GM13976 (cell line): Measurements from ENCODE around the gene MLLT3.

Experiments used
- DNase-seq: peaks from one replicate; pipeline ENCODE4 v3.0.0; 2012; ENCODE audit warnings: low spot score
- in situ Hi-C: fragments of 300-500 bp; cut with MboI; formaldehyde crosslinking; loops from one replicate; pipeline ENCODE4 v1.12.0; 2022; ENCODE audit warnings: low sequenced_read_pairs, mixed read lengths, inconsistent platforms; ENCODE audit not compliant: unreplicated experiment
- TF ChIP-seq, protein P1 (sequence below): IDR thresholded peaks from 2 replicates; pipeline ENCODE4 v1.5.1; 2012; ENCODE audit warnings: borderline replicate concordance, mild to moderate bottlenecking; ENCODE audit not compliant: insufficient read depth; ENCODE audit errors: extremely low read depth, missing control alignments, control extremely low read depth

MLLT3 gene

DNA sequence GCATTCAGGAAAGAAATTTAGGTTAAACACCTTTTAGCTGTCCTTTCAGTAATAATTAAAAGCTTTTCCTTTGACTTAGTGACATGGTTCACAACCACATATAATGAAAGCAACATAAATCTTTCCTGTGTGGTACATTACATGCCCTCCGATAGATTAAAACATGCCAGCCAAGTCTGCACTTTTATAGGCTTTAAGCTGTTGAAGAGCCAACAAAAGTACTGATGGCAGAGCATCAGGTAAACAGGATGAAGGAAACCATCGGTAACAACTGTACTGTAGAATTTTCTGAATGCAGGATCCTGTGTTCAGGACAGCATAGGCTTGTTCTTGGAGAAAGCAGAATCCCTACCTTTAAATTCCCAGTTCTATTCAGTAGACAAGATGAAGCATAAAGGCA is 226.6 kb downstream of the MLLT3 start:
- no peak for DNase-seq
- TF ChIP-seq, protein P1, sequence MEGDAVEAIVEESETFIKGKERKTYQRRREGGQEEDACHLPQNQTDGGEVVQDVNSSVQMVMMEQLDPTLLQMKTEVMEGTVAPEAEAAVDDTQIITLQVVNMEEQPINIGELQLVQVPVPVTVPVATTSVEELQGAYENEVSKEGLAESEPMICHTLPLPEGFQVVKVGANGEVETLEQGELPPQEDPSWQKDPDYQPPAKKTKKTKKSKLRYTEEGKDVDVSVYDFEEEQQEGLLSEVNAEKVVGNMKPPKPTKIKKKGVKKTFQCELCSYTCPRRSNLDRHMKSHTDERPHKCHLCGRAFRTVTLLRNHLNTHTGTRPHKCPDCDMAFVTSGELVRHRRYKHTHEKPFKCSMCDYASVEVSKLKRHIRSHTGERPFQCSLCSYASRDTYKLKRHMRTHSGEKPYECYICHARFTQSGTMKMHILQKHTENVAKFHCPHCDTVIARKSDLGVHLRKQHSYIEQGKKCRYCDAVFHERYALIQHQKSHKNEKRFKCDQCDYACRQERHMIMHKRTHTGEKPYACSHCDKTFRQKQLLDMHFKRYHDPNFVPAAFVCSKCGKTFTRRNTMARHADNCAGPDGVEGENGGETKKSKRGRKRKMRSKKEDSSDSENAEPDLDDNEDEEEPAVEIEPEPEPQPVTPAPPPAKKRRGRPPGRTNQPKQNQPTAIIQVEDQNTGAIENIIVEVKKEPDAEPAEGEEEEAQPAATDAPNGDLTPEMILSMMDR: no peak
- in situ Hi-C loops: no loop called here

DNA sequence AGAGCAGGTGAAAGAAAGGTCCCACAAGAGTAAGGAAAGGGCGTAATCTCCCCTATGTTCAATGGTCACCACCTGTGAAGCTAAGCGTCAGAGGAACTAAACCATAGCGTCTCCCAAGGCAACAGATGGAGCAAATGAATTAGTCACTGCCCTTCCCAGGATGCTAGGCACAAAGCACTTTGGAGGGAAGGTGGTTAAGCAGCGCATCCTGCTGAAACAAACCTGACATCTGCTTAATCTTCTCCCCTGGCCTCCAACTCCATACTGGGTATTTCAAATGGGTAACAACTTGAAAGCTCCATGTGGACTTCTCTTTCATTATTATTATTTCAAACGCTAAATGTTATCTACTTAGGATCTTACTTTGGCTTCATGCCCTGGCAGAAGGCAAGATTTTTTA is 227.3 kb downstream of the MLLT3 start:
- TF ChIP-seq, protein P1: no peak
- in situ Hi-C loops: no loop called here
- no peak for DNase-seq

DNA sequence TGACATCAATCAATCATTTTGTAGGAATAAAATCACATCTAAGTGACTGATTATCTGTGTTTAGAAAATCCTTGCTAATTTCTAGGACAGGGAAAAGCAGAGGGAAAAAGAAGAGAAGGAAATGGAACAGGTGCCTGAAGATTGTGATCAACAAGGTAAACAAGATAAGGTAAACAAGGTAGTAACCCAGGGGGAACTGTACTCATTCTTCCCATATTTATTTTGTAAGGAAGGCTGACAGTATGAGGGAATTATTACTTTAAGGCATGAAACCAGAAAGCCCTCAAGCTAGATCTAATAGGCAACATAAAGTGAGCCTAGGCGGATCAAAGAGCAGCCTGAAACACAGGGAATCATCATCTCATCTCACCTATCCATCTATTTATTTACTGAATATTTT is 231.1 kb downstream of the MLLT3 start:
- in situ Hi-C loops: no loop called here
- TF ChIP-seq, protein P1: no peak

DNA sequence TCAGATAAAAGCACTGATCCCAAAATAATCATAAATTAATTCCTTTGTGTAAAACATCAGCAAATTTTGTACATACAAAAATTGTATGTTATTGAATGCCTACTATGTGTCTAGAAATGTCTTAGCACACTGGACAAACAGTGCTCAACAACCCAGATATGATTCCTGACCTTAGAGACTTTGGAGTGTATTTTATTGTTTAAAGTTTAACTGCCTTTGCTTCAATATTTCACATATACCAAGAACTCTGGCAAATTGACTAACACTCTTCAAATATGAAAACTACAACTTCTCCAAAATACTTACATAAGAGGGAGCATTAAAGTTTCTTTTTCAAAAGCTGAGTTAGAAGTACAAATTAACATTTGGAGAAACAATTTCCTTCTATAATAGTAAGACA is 231.9 kb downstream of the MLLT3 start:
- TF ChIP-seq, protein P1: no peak
- DNase-seq: no peak
- in situ Hi-C loops: no loop called here

More for the DNA sequence above, 231.1 kb downstream of the MLLT3 start:
- no peak for DNase-seq

DNA sequence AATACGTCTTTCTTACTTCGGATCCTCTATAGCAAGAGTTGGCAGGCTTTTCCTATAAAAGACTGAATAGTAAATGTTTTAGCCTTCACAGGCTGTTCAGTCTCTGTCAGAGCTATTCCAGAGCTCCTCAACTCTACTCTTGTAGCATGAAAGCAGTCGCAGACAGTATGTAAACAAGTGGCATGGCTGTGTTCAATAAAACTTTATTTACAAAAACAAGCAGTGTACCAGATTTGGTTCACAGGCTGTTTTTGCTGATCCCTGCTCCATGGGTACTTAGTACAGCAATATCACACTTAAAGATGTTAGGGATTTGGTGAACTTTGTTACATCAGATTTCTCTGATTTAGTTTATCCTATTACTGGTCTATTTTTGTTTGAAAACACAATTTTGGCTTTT is 235.2 kb downstream of the MLLT3 start:
- TF ChIP-seq, protein P1: no peak
- in situ Hi-C loops: no loop called here
- no peak for DNase-seq

DNA sequence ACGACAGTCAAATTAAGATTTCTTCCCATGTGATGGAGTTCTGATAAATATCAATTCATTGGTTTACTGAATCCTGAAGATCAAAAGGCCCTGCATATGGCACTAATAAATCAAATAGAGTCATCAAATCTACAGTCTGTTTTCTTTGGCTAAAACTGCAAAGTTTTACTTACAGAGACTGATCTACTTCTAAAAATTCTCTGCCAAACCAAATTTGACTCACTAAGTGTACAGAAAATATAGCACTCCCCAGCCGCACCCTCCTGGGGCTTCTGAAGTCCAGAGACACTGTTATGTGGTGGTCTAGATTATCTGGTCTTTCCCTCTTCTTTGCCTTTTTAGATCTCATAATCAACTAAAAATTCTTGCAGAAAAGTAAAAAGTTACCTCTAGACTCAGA is 237.7 kb downstream of the MLLT3 start:
- TF ChIP-seq, protein P1: no peak
- no peak for DNase-seq
- in situ Hi-C loops: no loop called here
